Embryonic facial prominence (tissue), 1 donor: Measurements from ENCODE around the gene USP17L25.
"Not testable (repeated sequence)": the region's sequence is repeated elsewhere in the genome, so short reads cannot be mapped to it uniquely, and the experiment has no call there.

ENCODE experiments used
- DNase-seq: peaks from one replicate; pipeline ENCODE4 v3.0.0-alpha.2; 2016; ENCODE audit errors: extremely low spot score

Gene USP17L25, protein sequence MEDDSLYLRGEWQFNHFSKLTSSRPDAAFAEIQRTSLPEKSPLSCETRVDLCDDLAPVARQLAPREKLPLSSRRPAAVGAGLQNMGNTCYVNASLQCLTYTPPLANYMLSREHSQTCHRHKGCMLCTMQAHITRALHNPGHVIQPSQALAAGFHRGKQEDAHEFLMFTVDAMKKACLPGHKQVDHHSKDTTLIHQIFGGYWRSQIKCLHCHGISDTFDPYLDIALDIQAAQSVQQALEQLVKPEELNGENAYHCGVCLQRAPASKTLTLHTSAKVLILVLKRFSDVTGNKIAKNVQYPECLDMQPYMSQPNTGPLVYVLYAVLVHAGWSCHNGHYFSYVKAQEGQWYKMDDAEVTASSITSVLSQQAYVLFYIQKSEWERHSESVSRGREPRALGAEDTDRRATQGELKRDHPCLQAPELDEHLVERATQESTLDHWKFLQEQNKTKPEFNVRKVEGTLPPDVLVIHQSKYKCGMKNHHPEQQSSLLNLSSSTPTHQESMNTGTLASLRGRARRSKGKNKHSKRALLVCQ

DNA sequence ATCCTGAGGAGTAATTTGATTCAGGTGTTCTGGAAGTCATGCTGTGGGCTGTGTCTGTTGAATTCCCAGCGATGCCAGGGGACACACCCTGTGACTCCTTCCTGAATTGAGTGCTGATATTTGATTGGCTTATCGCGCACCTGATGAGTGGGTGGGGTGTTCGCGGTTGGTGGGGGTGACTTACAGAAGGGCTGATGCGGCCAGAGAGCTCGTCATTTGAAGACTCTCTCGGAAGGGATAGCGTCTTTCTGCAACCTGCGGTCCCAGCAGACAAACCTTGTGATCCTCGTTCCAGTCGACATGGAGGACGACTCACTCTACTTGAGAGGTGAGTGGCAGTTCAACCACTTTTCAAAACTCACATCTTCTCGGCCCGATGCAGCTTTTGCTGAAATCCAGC, at the start of gene USP17L25:
Gene USP17L25, plus strand, starts transcription at position 301 of the 400 bp plus-strand sequence. Its CDS starts 0 bp downstream, at position 301.
- not testable (repeated sequence) for DNase-seq

DNA sequence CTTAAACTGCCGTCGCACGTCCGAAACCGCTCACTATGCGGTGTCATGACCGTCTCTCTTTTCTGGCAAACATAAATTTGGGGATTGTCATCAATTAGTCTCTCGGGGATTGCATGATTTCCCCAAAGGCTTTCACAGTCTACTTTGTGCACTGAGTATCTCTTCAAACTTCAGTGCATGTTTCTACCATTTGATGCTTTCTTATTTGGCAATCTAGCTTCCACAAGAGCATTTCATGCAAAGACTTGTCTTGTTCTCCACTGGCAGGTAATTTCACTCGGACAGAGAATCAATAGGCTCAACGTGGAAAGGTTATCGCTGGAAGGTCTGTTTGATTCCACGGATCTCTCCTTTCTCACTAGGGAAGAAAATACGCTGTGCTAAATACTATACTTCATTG, 5.5 kb upstream of the USP17L25 start:
- not testable (repeated sequence) for DNase-seq

DNA sequence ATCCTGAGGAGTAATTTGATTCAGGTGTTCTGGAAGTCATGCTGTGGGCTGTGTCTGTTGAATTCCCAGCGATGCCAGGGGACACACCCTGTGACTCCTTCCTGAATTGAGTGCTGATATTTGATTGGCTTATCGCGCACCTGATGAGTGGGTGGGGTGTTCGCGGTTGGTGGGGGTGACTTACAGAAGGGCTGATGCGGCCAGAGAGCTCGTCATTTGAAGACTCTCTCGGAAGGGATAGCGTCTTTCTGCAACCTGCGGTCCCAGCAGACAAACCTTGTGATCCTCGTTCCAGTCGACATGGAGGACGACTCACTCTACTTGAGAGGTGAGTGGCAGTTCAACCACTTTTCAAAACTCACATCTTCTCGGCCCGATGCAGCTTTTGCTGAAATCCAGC, 4.8 kb upstream of the USP17L25 start, which contains the start of gene USP17L24:
Gene USP17L24, plus strand, starts transcription at position 301 of the 400 bp plus-strand sequence. Its CDS starts 0 bp downstream, at position 301.
- DNase-seq = not testable (repeated sequence)

DNA sequence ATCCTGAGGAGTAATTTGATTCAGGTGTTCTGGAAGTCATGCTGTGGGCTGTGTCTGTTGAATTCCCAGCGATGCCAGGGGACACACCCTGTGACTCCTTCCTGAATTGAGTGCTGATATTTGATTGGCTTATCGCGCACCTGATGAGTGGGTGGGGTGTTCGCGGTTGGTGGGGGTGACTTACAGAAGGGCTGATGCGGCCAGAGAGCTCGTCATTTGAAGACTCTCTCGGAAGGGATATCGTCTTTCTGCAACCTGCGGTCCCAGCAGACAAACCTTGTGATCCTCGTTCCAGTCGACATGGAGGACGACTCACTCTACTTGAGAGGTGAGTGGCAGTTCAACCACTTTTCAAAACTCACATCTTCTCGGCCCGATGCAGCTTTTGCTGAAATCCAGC, 4.6 kb downstream of the USP17L25 start, which contains the start of gene USP17L26:
Gene USP17L26, plus strand, starts transcription at position 301 of the 400 bp plus-strand sequence. Its CDS starts 0 bp downstream, at position 301.
- not testable (repeated sequence) for DNase-seq

DNA sequence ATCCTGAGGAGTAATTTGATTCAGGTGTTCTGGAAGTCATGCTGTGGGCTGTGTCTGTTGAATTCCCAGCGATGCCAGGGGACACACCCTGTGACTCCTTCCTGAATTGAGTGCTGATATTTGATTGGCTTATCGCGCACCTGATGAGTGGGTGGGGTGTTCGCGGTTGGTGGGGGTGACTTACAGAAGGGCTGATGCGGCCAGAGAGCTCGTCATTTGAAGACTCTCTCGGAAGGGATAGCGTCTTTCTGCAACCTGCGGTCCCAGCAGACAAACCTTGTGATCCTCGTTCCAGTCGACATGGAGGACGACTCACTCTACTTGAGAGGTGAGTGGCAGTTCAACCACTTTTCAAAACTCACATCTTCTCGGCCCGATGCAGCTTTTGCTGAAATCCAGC, 9.4 kb downstream of the USP17L25 start, which contains the start of gene USP17L5:
Gene USP17L5, plus strand, starts transcription at position 301 of the 400 bp plus-strand sequence. Its CDS starts 0 bp downstream, at position 301.
- DNase-seq = not testable (repeated sequence)

DNA sequence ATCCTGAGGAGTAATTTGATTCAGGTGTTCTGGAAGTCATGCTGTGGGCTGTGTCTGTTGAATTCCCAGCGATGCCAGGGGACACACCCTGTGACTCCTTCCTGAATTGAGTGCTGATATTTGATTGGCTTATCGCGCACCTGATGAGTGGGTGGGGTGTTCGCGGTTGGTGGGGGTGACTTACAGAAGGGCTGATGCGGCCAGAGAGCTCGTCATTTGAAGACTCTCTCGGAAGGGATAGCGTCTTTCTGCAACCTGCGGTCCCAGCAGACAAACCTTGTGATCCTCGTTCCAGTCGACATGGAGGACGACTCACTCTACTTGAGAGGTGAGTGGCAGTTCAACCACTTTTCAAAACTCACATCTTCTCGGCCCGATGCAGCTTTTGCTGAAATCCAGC, 14.1 kb downstream of the USP17L25 start, which contains the start of gene USP17L27:
Gene USP17L27, plus strand, starts transcription at position 301 of the 400 bp plus-strand sequence. Its CDS starts 0 bp downstream, at position 301.
- DNase-seq = not testable (repeated sequence)

DNA sequence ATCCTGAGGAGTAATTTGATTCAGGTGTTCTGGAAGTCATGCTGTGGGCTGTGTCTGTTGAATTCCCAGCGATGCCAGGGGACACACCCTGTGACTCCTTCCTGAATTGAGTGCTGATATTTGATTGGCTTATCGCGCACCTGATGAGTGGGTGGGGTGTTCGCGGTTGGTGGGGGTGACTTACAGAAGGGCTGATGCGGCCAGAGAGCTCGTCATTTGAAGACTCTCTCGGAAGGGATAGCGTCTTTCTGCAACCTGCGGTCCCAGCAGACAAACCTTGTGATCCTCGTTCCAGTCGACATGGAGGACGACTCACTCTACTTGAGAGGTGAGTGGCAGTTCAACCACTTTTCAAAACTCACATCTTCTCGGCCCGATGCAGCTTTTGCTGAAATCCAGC, 18.9 kb downstream of the USP17L25 start, which contains the start of gene USP17L28:
Gene USP17L28, plus strand, starts transcription at position 301 of the 400 bp plus-strand sequence. Its CDS starts 0 bp downstream, at position 301.
- not testable (repeated sequence) for DNase-seq

DNA sequence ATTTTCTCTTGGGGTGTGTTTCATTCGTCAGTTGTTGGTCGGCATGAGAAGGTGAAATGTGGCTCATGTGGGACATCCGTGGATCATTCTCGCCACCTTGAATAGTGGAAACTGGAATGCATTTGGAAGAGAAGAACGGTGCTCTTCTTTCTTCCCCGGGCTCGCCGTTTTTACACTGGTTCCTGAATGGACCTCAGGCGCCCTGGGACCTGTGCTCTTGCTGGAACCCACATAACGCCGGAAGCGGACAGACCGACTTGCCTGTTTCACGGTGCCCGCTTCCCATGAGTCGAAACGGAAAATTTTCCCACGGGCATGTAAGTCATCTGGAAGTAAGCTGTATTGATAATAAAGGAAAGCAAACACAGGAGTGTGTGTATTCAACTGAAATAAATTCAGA, 21.2 kb downstream of the USP17L25 start:
- DNase-seq = not testable (repeated sequence)

DNA sequence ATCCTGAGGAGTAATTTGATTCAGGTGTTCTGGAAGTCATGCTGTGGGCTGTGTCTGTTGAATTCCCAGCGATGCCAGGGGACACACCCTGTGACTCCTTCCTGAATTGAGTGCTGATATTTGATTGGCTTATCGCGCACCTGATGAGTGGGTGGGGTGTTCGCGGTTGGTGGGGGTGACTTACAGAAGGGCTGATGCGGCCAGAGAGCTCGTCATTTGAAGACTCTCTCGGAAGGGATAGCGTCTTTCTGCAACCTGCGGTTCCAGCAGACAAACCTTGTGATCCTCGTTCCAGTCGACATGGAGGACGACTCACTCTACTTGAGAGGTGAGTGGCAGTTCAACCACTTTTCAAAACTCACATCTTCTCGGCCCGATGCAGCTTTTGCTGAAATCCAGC, 23.6 kb downstream of the USP17L25 start, which contains the start of gene USP17L29:
Gene USP17L29, plus strand, starts transcription at position 301 of the 400 bp plus-strand sequence. Its CDS starts 0 bp downstream, at position 301.
- DNase-seq = not testable (repeated sequence)

DNA sequence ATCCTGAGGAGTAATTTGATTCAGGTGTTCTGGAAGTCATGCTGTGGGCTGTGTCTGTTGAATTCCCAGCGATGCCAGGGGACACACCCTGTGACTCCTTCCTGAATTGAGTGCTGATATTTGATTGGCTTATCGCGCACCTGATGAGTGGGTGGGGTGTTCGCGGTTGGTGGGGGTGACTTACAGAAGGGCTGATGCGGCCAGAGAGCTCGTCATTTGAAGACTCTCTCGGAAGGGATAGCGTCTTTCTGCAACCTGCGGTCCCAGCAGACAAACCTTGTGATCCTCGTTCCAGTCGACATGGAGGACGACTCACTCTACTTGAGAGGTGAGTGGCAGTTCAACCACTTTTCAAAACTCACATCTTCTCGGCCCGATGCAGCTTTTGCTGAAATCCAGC, 33.1 kb downstream of the USP17L25 start, which contains the start of gene USP17L30:
Gene USP17L30, plus strand, starts transcription at position 301 of the 400 bp plus-strand sequence. Its CDS starts 0 bp downstream, at position 301.
- not testable (repeated sequence) for DNase-seq

DNA sequence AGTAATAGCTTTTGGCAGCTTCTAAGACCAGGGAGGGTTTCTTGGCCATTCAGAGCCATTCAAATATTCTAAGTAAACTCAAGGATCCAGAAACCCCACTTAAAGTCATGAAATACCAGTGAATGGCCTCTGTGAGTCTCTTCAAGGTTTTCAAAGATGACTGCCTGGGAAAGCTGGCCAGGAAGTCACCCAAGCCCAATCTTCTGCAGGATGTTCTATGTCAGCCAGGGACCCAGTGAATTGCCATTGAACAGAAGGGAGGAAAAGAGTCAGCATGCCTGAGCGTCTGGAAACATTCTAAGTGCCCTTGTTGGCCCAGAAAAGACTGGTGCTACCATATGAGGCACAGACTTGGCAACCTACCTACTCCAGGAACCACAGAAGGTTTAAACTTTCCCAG, 50.2 kb downstream of the USP17L25 start:
- not testable (repeated sequence) for DNase-seq
